NCI-H1436 (cell line): ENCODE measurements around the gene TMC3.
"Not testable (repeated sequence)": the region's sequence is repeated elsewhere in the genome, so short reads cannot be mapped to it uniquely, and the experiment has no call there.

Source experiments
- DNase-seq: peaks from one replicate; lab custom pipeline; 2025; lab: John Stamatoyannopoulos, UW

The TMC3 gene

GRCh38 chr15:81346611-81347010, 27.4 kb downstream of the TMC3 start:
- DNase-seq = no peak

GRCh38 chr15:81343371-81343770, 30.6 kb downstream of the TMC3 start:
- no peak for DNase-seq

- no peak for DNase-seq
Measured at GRCh38 chr15:81341351-81341750, 32.7 kb downstream of the TMC3 start.

GRCh38 chr15:81339851-81340250, 34.2 kb downstream of the TMC3 start:
- no peak for DNase-seq

- DNase-seq = no peak
Measured at GRCh38 chr15:81339321-81339720, 34.7 kb downstream of the TMC3 start.

GRCh38 chr15:81338170-81339007, 35.6 kb downstream of the TMC3 start:
- DNase-seq = no peak

- DNase-seq = no peak
Measured at GRCh38 chr15:81337713-81338157, 36.3 kb downstream of the TMC3 start.

- DNase-seq = no peak
Measured at GRCh38 chr15:81337241-81337640, 36.8 kb downstream of the TMC3 start.

- DNase-seq = no peak
Measured at GRCh38 chr15:81336568-81336967, 37.4 kb downstream of the TMC3 start.

- DNase-seq = no peak
Measured at GRCh38 chr15:81335631-81336030, 38.4 kb downstream of the TMC3 start.

- no peak for DNase-seq
Measured at GRCh38 chr15:81334768-81335435, 39.1 kb downstream of the TMC3 start.

- no peak for DNase-seq
Measured at GRCh38 chr15:81333363-81333762, 40.6 kb downstream of the TMC3 start.

- no peak for DNase-seq
Measured at GRCh38 chr15:81332326-81332725, 41.7 kb downstream of the TMC3 start.

GRCh38 chr15:81331600-81331999, 42.4 kb downstream of the TMC3 start:
- no peak for DNase-seq

- not testable (repeated sequence) for DNase-seq
Measured at GRCh38 chr15:81331141-81331540, 42.9 kb downstream of the TMC3 start.

GRCh38 chr15:81330366-81331090, 43.5 kb downstream of the TMC3 start:
- DNase-seq = no peak

- DNase-seq = no peak
Measured at GRCh38 chr15:81329446-81329845, 44.6 kb downstream of the TMC3 start.

- no peak for DNase-seq
Measured at GRCh38 chr15:81327516-81327915, 46.5 kb downstream of the TMC3 start.

GRCh38 chr15:81326466-81327212, 47.4 kb downstream of the TMC3 start:
- no peak for DNase-seq

- DNase-seq = peak; percentile 94
Measured at GRCh38 chr15:81323944-81324881, 49.8 kb downstream of the TMC3 start, which contains the start of gene STARD5. STARD5 (minus strand) TSS chr15:81324141; CDS start chr15:81324099, 42 bp downstream.

GRCh38 chr15:81323559-81323943, 50.5 kb downstream of the TMC3 start:
- no peak for DNase-seq
